Stimulated activated CD8-positive, alpha-beta memory T cell treated with anti-CD3 and anti-CD28 coated beads, Interleukin-7, amount 100 ng/mL, for 1 hour (primary cell): ENCODE data around the gene SEPTIN10.
"Not testable (repeated sequence)": the region's sequence is repeated elsewhere in the genome, so short reads cannot be mapped to it uniquely, and the experiment has no call there.

Source experiments
- DNase-seq, 2 donors: peaks; one replicate each; pipeline ENCODE4 v3.0.0-alpha.2; 2020; ENCODE audit warnings: low read depth in 2 of 2

Gene SEPTIN10

GRCh38 chr2:109613922-109614714 lies at the start of gene SEPTIN10, which contains the start of gene SOWAHC:
TSS of gene SEPTIN10 (minus strand) at chr2:109613966. CDS start at chr2:109613827, 139 bp downstream.
TSS of gene SOWAHC (plus strand) at chr2:109614364. CDS start at chr2:109614490, 126 bp downstream.
- peak; percentile 43 to 53 for DNase-seq

GRCh38 chr2:109662889-109663288 lies 49.1 kb upstream of the SEPTIN10 start:
- DNase-seq: no peak

GRCh38 chr2:109660046-109660860 lies 46.5 kb upstream of the SEPTIN10 start:
- no peak for DNase-seq

GRCh38 chr2:109659396-109660045 lies 45.8 kb upstream of the SEPTIN10 start:
- no peak for DNase-seq

GRCh38 chr2:109655287-109655686 lies 41.5 kb upstream of the SEPTIN10 start:
- DNase-seq: no peak

- DNase-seq: no peak
Measured at GRCh38 chr2:109654326-109655050, 40.7 kb upstream of the SEPTIN10 start.

GRCh38 chr2:109649736-109650695 lies 36.2 kb upstream of the SEPTIN10 start:
- DNase-seq: no peak

GRCh38 chr2:109648041-109648527 lies 34.3 kb upstream of the SEPTIN10 start:
- no peak for DNase-seq

- no peak for DNase-seq
Measured at GRCh38 chr2:109647636-109648035, 33.9 kb upstream of the SEPTIN10 start.

GRCh38 chr2:109646961-109647360 lies 33.2 kb upstream of the SEPTIN10 start:
- no peak for DNase-seq

- no peak for DNase-seq
Measured at GRCh38 chr2:109645412-109646184, 31.8 kb upstream of the SEPTIN10 start.

- no peak for DNase-seq
Measured at GRCh38 chr2:109644571-109645275, 31.0 kb upstream of the SEPTIN10 start.

- not testable (repeated sequence) for DNase-seq
Measured at GRCh38 chr2:109640000-109640399, 26.2 kb upstream of the SEPTIN10 start.

- DNase-seq: no peak
Measured at GRCh38 chr2:109638795-109639194, 25.0 kb upstream of the SEPTIN10 start.

GRCh38 chr2:109637749-109638570 lies 24.2 kb upstream of the SEPTIN10 start:
- DNase-seq: no peak

- no peak for DNase-seq
Measured at GRCh38 chr2:109636317-109636716, 22.6 kb upstream of the SEPTIN10 start.

- DNase-seq: no peak
Measured at GRCh38 chr2:109635426-109636304, 21.9 kb upstream of the SEPTIN10 start.
